ENCODE results near the gene MMP20.

Gene MMP20

GRCh38 chr11:102623128-102623527 lies 2.0 kb downstream of the MMP20 start:
- DNase-seq (ENCODE audit: low read depth), result no peak

GRCh38 chr11:102622258-102622657 lies 2.9 kb downstream of the MMP20 start:
- DNase-seq (ENCODE audit: low read depth), result no peak

- no peak for DNase-seq (ENCODE audit: low read depth)
These were observed 4.1 kb downstream of the MMP20 start for GRCh38 chr11:102620818-102621561.

- DNase-seq (ENCODE audit: low read depth), result no peak
These were observed 5.0 kb downstream of the MMP20 start for GRCh38 chr11:102620179-102620578.

GRCh38 chr11:102617466-102618008 lies 7.6 kb downstream of the MMP20 start:
- no peak for DNase-seq (ENCODE audit: low read depth)

- no peak for DNase-seq (ENCODE audit: low read depth)
These were observed 9.2 kb downstream of the MMP20 start for GRCh38 chr11:102615894-102616432.

- no peak for DNase-seq (ENCODE audit: low read depth)
These were observed 9.8 kb downstream of the MMP20 start for GRCh38 chr11:102615077-102615893.

GRCh38 chr11:102614485-102614884 lies 10.6 kb downstream of the MMP20 start:
- DNase-seq (ENCODE audit: low read depth), result no peak

- DNase-seq (ENCODE audit: low read depth), result no peak
These were observed 11.1 kb downstream of the MMP20 start for GRCh38 chr11:102614031-102614430.

GRCh38 chr11:102613450-102613849 lies 11.7 kb downstream of the MMP20 start:
- no peak for DNase-seq (ENCODE audit: low read depth)

- DNase-seq (ENCODE audit: low read depth), result no peak
These were observed 13.8 kb downstream of the MMP20 start for GRCh38 chr11:102611291-102611690.

- DNase-seq (ENCODE audit: low read depth), result no peak
These were observed 14.9 kb downstream of the MMP20 start for GRCh38 chr11:102610200-102610599.

- DNase-seq (ENCODE audit: low read depth), result no peak
These were observed 16.4 kb downstream of the MMP20 start for GRCh38 chr11:102608699-102609098.

- no peak for DNase-seq (ENCODE audit: low read depth)
These were observed 20.3 kb downstream of the MMP20 start for GRCh38 chr11:102604875-102605274.

GRCh38 chr11:102604011-102604410 lies 21.1 kb downstream of the MMP20 start:
- no peak for DNase-seq (ENCODE audit: low read depth)

GRCh38 chr11:102603576-102603975 lies 21.6 kb downstream of the MMP20 start:
- DNase-seq (ENCODE audit: low read depth), result no peak

GRCh38 chr11:102603091-102603490 lies 22.0 kb downstream of the MMP20 start:
- no peak for DNase-seq (ENCODE audit: low read depth)

GRCh38 chr11:102600666-102601065 lies 24.5 kb downstream of the MMP20 start:
- DNase-seq (ENCODE audit: low read depth), result no peak

GRCh38 chr11:102599642-102600261 lies 25.4 kb downstream of the MMP20 start:
- DNase-seq (ENCODE audit: low read depth), result no peak

- DNase-seq (ENCODE audit: low read depth), result no peak
These were observed 26.9 kb downstream of the MMP20 start for GRCh38 chr11:102598272-102598671.

GRCh38 chr11:102596578-102596977 lies 28.6 kb downstream of the MMP20 start:
- no peak for DNase-seq (ENCODE audit: low read depth)
